Stimulated activated CD8-positive, alpha-beta memory T cell treated with anti-CD3 and anti-CD28 coated beads, Interleukin-2, amount 100 ng/mL, for 1 hour (primary cell): ENCODE data around the gene LRRC8E.
"Not testable (repeated sequence)": the region's sequence is repeated elsewhere in the genome, so short reads cannot be mapped to it uniquely, and the experiment has no call there.

ENCODE experiments used
- DNase-seq, 2 donors: peaks; one replicate each; pipeline ENCODE4 v3.0.0-alpha.2; 2020; ENCODE audit warnings: low read depth in 2 of 2

LRRC8E gene

GRCh38 chr19:7887408-7888144 is 734 bp upstream of the LRRC8E start:
- no peak for DNase-seq

- DNase-seq, result no peak
These were observed 512 bp downstream of the LRRC8E start for GRCh38 chr19:7888826-7889217.

- not testable (repeated sequence) for DNase-seq
These were observed 5.2 kb downstream of the LRRC8E start for GRCh38 chr19:7893362-7894101.

- no peak for DNase-seq
These were observed 6.5 kb downstream of the LRRC8E start for GRCh38 chr19:7894612-7895309.

- no peak for DNase-seq
These were observed 7.3 kb downstream of the LRRC8E start for GRCh38 chr19:7895565-7895964.

GRCh38 chr19:7897292-7897691 is 9.0 kb downstream of the LRRC8E start:
- no peak for DNase-seq

- no peak for DNase-seq
These were observed 10.7 kb downstream of the LRRC8E start for GRCh38 chr19:7898967-7899366.

- DNase-seq, result no peak
These were observed 11.6 kb downstream of the LRRC8E start for GRCh38 chr19:7899751-7900378.

- no peak for DNase-seq
These were observed 12.1 kb downstream of the LRRC8E start for GRCh38 chr19:7900401-7900870.

GRCh38 chr19:7900931-7901330 is 12.6 kb downstream of the LRRC8E start:
- no peak for DNase-seq

GRCh38 chr19:7901337-7901736 is 13.0 kb downstream of the LRRC8E start:
- DNase-seq, result no peak

- no peak for DNase-seq
These were observed 14.5 kb downstream of the LRRC8E start for GRCh38 chr19:7902796-7903243.

- DNase-seq, result peak; percentile 100
These were observed 15.1 kb downstream of the LRRC8E start, which contains the start of gene MAP2K7 for GRCh38 chr19:7903244-7904073. Gene MAP2K7, plus strand, starts transcription at chr19:7903877. Its CDS starts 68 bp downstream, at chr19:7903945.

- peak; percentile 37 to 39 for DNase-seq
These were observed 16.0 kb downstream of the LRRC8E start for GRCh38 chr19:7904074-7905020.

- no peak for DNase-seq
These were observed 17.0 kb downstream of the LRRC8E start for GRCh38 chr19:7905268-7905667.

- no peak for DNase-seq
These were observed 17.5 kb downstream of the LRRC8E start for GRCh38 chr19:7905859-7906258.

- DNase-seq, result no peak
These were observed 18.8 kb downstream of the LRRC8E start for GRCh38 chr19:7907122-7907521.

GRCh38 chr19:7907544-7907943 is 19.2 kb downstream of the LRRC8E start:
- no peak for DNase-seq

- DNase-seq, result no peak
These were observed 19.9 kb downstream of the LRRC8E start for GRCh38 chr19:7908078-7908699.
